IPS-20b (cell line): ENCODE data around the gene RPS16.

Source experiments
- H3K27ac ChIP-seq: one replicate; pipeline ENCODE4 v1.5.1; 2013; ENCODE audit warnings: low read length
- H3K27me3 ChIP-seq: 2 replicates; pipeline ENCODE4 v1.6.1; 2013; ENCODE audit warnings: mild to moderate bottlenecking, low read length, inconsistent platforms; ENCODE audit not compliant: insufficient read depth
- H3K36me3 ChIP-seq: 2 replicates; pipeline ENCODE4 v1.6.1; 2013; ENCODE audit warnings: low read depth, mild to moderate bottlenecking, inconsistent platforms, low read length, moderate library complexity; ENCODE audit not compliant: insufficient read depth
- H3K4me1 ChIP-seq: 2 replicates; pipeline ENCODE4 v1.6.1; 2013; ENCODE audit warnings: mild to moderate bottlenecking, control low read depth, inconsistent platforms, low read length, moderate library complexity; ENCODE audit not compliant: insufficient read depth
- H3K4me3 ChIP-seq: 2 replicates; pipeline ENCODE4 v1.5.1; 2013; ENCODE audit warnings: mild to moderate bottlenecking, low read length, inconsistent platforms
- H3K9ac ChIP-seq: 2 replicates; pipeline ENCODE4 v1.6.1; 2013; ENCODE audit warnings: low read depth, mild to moderate bottlenecking, inconsistent platforms, low read length, moderate library complexity
- H3K9me3 ChIP-seq: 2 replicates; pipeline ENCODE4 v1.6.1; 2013; ENCODE audit warnings: mild to moderate bottlenecking, low read depth, low read length, inconsistent platforms; ENCODE audit not compliant: insufficient read depth

Gene RPS16

DNA sequence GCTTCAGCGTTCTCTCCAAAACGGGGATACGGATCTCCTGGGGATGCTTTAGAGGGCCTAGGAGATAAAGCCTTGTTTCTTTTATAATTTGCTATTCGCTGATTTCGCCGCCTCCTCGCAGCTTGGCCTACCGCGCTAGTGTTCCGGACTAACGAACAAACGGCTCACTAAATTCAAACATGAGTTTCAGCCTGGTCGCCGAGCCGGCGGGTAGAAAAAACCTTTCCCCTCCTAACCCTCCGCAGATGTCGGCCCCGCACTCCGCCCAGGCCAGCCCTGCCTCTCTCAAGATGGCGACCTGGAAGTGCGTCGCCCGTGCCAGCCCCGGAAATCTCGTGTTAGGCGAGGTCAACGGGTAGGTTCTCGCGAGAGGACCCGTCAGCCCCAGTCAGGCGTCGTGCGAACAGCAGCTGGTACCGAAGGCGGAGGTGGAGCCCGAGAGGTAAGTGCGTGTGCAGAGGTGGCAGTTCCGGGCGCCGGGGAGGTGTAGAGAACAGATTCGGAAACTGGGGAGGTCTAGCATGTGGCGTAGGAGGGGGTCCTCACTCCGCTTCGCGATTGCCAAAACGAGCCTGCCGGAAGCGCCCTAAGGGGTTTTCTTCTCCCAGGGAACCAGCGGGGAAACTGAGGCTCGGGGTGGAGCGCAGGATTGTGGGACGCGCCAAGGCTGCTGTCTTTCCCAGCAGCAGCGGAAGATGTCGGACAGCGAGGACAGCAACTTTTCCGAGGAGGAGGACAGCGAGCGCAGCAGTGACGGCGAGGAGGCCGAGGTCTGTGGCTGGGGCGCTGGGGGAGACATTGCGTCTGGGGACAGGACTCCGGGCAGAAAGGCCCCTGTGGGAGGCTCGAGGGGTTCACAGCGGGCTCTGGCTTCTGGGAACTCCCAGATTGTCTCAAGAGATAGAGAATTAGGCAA lies 9.7 kb upstream of the RPS16 start, which contains the start of gene SUPT5H:
Gene SUPT5H (plus strand): TSS at position 387 of the 916 bp plus-strand sequence. CDS start 309 bp downstream, at position 696.
- H3K4me3 ChIP-seq: peak within 1 kb of the TSS; percentile 88
- peak within 1 kb of the TSS; percentile 5 for H3K27ac ChIP-seq
- H3K9ac ChIP-seq: peak within 1 kb of the TSS; percentile 94
- peaks cover 23% of the 10 kb centered on the region for H3K36me3 ChIP-seq
- H3K4me1 ChIP-seq: 0 out of 2 replicates have a peak, but pooled peaks cover 4% of the 10 kb centered on the region
- H3K27me3 ChIP-seq: no peaks in the 10 kb centered on the region
- H3K9me3 ChIP-seq: no peaks in the 10 kb centered on the region

DNA sequence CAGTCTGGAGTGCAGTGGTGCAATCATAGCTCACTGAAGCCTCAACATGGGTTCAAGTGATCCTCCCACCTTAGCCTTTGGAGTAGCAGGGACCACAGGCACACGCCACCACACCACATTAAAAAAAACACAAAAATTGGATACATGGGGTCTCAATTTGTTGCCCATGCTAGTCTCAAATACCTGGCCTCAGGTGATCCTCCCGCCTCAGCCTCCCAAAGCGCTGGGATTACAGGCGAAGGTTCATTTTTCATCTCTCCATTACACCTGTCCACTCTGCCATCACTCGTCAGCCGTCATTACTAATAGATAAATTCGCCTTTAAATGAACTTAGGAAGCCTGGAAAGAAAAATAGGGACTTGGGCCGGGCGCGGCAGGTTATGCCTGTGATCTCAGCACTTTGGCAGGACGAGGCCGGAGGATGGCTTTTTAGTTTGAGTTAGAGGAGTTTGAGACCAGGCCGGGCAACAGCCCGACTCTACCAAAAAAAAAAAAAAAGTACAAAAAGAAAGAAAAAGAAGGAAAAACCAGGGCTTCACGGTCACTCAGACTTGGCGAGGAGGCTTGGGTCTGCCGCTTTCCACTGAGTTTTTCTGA lies 8.9 kb upstream of the RPS16 start:
- H3K27me3 ChIP-seq: no peaks in the 10 kb centered on the region
- H3K36me3 ChIP-seq: peaks cover 23% of the 10 kb centered on the region
- 0 out of 2 replicates have a peak, but pooled peaks cover 4% of the 10 kb centered on the region for H3K4me1 ChIP-seq
- no peaks in the 10 kb centered on the region for H3K9me3 ChIP-seq
- H3K27ac ChIP-seq: peak overlapping the region; percentile 5
- peak overlapping the region; percentile 88 for H3K4me3 ChIP-seq
- H3K9ac ChIP-seq: peak overlapping the region; percentile 94

DNA sequence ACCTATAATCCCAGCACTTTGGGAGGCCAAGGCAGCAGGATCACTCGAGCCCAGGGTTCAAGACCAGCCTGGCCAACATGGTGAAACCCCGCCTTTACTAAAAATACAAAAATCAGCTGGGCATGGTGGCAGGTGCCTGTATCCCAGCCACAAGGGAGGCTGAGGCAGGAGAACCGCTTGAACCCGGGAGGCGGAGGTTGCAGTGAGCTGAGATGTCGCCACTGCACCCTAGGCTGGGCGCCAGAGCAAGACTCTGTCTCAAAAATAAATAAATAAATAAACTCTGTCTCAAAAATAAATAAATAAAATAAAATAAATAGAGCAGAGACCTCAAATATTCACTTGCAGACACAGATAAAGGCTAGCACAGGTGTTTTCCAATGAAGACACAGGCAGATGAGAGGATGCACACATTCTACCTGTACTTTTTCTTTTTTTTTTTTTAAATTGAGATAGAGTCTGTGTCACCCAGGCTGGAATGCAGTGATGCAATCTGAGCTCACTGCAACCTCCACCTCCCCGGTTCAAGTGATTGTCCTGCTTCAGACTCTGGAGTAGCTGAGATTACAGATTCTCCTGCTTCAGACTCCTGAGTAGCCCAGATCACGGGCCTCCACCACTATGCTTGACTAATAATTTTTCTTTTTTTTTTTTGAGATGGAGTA lies 2.7 kb upstream of the RPS16 start:
- H3K36me3 ChIP-seq: peaks cover 22% of the 10 kb centered on the region
- H3K9ac ChIP-seq: no peak overlapping the region
- H3K4me1 ChIP-seq: peaks cover 10% of the 10 kb centered on the region; the same call in 1 of the 2 replicates
- no peak overlapping the region for H3K4me3 ChIP-seq
- no peaks in the 10 kb centered on the region for H3K27me3 ChIP-seq
- no peaks in the 10 kb centered on the region for H3K9me3 ChIP-seq
- no peak overlapping the region for H3K27ac ChIP-seq

DNA sequence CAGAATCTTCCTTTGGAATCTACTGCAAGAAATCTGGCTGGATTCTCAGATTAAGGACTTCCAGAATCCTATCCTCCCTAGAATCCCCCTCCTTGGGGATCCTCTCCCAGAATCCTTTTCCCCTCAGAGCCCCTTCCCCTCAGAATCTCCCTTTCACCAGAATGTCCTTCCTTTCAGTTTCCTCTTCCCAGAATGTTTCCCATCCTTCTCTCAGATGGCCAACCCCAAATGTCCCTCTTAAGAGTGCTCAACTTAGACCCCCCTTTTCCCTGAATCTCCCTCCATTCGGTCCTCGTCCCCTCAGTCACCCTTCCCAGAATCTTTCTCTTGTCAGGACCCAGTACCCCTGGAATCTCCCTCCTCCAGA lies 584 bp upstream of the RPS16 start:
- no peaks in the 10 kb centered on the region for H3K9me3 ChIP-seq
- peak overlapping the region; percentile 86 for H3K27ac ChIP-seq
- peaks cover 10% of the 10 kb centered on the region; the same call in 1 of the 2 replicates for H3K4me1 ChIP-seq
- H3K36me3 ChIP-seq: peaks cover 37% of the 10 kb centered on the region
- H3K9ac ChIP-seq: peak overlapping the region; percentile 96
- H3K4me3 ChIP-seq: peak overlapping the region; percentile 99
- H3K27me3 ChIP-seq: no peaks in the 10 kb centered on the region

DNA sequence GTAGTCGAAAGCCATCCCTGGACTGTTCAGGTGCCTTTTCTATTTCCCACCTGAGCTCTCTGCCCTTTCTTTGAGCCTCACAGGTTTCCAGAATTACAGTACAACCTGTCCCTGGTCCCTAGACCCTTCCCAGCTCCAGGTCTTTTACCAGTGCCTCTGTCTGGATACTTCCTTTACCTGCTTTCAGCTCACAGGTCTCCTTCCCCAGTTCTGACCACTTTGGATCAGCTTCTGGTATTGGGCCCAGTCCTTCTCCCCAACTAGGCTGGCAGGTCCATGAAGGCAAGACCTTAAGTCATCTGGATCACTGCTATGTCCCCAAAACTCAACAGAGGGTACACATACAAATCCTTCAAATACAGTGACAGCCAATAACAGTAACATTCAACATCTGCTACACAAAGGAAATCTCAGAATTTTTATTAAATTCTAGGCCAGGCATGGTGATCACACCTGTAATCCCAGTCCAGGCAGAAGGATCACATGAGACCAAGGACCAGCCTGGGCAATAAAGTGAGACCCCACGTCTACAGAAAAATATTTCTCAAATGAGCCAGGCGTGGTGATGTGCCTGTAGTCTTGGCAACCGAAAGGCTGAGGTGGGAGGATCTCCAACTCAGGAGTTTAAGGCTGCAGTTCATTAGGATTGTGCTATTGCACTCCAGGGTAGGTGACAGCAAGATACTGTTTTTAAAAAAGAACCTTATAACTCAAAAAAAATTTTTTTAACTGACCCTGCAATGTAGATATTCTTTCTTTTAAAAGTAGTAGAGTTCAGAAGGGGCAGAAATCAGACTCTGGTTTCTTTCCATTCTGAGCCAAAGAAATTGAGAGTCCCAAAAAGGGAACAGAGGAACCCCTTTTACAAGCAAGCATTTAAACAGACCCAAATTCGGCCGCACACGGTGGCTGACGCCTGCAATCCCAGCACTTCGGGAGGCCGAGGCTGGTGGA lies 1.3 kb downstream of the RPS16 start:
- peaks cover 10% of the 10 kb centered on the region; the same call in 1 of the 2 replicates for H3K4me1 ChIP-seq
- H3K27me3 ChIP-seq: no peaks in the 10 kb centered on the region
- no peak overlapping the region for H3K27ac ChIP-seq
- peaks cover 39% of the 10 kb centered on the region for H3K36me3 ChIP-seq
- H3K9me3 ChIP-seq: no peaks in the 10 kb centered on the region
- peak overlapping the region; percentile 99 for H3K4me3 ChIP-seq
- H3K9ac ChIP-seq: peak overlapping the region; percentile 100

DNA sequence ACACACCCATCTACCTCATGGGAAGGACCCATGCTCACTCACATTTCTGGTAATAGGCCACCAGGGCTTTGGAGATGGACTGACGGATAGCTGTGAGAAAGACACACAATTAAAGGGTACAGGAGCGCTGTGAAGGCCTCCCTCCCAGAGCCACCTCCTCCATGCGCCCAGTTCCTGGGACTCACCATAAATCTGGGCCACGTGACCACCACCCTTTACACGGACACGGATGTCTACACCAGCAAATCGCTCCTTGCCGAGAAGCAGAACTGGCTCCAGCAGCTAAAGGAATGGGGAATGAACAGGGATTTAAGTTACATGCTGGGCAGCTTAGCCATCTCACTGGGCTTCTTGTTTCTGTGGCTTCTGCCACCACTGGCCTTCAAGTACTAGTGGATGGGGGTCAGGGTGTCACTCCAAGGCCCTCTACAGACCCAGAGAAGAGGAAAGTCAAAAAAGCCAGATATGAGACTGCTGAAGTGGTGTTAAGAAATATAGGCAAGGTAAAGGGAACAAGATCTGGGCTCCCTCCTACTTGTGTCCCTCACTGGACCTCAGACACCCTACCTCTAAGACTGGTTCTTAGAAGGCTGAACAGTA lies 2.2 kb downstream of the RPS16 start:
- Histone ChIP-seq H3K9ac (peak overlapping the region; percentile 100; the same call in 1 of the 2 replicates), H3K27ac (no peak overlapping the region), H3K4me1 (peaks cover 16% of the 10 kb centered on the region), H3K27me3 (no peaks in the 10 kb centered on the region), H3K4me3 (peak overlapping the region; percentile 99; the same call in 1 of the 2 replicates), H3K9me3 (no peaks in the 10 kb centered on the region), H3K36me3 (peaks cover 39% of the 10 kb centered on the region)

DNA sequence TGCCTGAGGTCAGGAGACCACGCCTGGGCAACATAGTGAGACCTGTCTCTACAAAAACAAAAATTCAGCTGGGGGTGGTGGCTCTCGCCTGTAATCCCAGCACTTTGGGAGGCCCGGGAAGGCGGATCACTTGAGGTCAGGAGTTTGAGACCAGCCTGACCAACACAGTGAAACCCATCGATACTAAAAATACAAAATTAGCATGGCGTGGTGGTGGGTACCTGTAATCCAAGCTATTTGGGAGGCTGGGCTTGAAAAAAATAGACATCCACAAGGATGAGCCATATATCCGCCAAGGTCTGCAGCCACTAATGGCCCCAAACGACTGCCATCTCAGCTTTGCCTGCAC lies 3.1 kb downstream of the RPS16 start:
- Histone ChIP-seq H3K4me1 (peaks cover 21% of the 10 kb centered on the region), H3K36me3 (peaks cover 39% of the 10 kb centered on the region), H3K27ac (no peak overlapping the region)

DNA sequence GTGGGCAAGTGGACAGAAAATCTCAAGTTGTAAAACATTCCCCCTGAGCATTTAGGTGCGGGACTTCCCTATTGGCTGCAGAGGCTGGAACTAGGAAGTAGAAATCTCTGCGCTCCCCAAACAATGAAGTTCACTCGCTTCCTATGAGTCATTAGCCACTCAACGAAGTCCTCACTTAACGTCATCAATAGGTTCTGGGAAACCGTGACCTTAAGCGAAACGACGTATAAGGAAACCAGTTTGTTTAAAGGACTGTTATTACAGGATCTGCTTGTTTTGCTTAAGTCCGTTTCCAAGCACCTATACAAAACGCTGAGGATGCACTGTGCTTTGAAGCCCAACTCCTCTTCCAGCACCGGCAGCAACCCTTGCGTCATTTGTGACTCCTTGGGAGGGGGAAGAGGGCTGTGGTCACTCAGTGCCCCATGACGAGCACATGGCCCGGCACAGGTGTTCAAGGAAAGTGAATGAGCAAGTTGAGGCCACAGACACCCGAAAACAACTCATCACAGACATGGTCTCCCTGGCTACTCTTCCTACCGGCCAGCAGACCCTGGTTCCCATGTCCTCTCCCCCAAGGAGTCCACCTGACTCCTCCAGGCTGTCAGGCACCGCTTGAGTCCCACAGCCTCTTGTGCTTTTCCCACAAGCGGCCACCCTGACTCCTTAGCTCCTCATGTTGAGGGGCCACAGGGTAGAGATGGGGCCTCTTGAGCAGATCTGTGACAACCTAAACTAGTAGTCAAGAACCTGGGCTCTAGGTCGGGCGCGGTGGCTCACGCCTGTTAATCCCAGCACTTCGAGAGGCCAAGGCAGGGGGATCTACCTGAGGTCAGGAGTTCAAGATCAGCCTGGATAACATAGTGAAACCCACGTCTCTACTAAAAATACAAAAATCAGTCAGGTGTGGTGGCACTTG lies 4.8 kb downstream of the RPS16 start:
- no peaks in the 10 kb centered on the region for H3K27me3 ChIP-seq
- H3K9ac ChIP-seq: 0 out of 2 replicates have a peak overlapping the region, but pooled peaks have one; percentile 10
- peaks cover 20% of the 10 kb centered on the region for H3K4me1 ChIP-seq
- H3K9me3 ChIP-seq: no peaks in the 10 kb centered on the region
- no peak overlapping the region for H3K4me3 ChIP-seq
- H3K27ac ChIP-seq: peak overlapping the region; percentile 51
- peaks cover 42% of the 10 kb centered on the region for H3K36me3 ChIP-seq

More for the DNA sequence above, 3.1 kb downstream of the RPS16 start:
- no peak overlapping the region for H3K9ac ChIP-seq
- no peaks in the 10 kb centered on the region for H3K9me3 ChIP-seq
- no peak overlapping the region for H3K4me3 ChIP-seq
- H3K27me3 ChIP-seq: no peaks in the 10 kb centered on the region

DNA sequence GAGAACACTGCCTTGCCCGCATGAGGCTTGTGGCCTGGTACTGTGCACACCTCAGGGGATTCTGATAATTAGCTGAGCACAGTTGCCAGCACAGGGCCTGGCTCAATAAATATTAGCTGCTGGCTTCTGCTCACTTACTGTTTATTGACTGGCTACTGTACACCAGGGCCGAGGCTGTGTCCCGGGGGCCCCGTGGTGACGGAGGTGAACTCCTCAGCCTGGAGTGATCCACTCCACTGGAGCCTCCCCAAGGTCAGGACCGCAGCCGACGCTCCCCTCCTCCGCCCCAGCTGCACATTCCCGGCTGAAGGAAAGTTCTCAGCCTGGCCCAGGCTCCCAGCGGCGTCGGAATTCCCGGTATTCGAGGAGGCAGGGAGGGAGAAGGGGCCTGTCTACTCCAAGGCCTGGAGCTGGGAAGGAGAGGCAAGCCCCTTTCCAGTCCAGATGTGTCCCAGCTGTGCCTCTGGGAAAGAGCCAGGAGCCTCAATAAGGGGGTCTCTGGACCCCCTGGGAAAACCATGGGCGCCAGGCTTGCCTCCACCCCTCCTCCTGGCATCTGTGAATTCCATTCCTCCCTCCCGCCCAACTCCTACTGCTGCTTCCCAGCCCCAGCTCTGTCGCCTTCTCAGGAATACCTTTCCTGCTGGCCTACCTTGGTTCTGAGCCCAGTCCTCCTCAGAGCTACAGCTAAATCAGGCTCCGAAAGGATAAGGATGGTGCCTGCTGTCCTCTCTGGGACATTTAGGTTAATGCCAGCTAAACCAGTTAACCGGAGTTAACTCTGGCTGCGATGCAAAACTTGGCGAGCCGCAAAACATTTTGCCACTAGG lies 7.3 kb downstream of the RPS16 start:
- no peaks in the 10 kb centered on the region for H3K27me3 ChIP-seq
- peaks cover 15% of the 10 kb centered on the region for H3K4me1 ChIP-seq
- peak overlapping the region; percentile 71 for H3K9ac ChIP-seq
- peaks cover 45% of the 10 kb centered on the region for H3K36me3 ChIP-seq
- H3K9me3 ChIP-seq: no peaks in the 10 kb centered on the region
- H3K27ac ChIP-seq: peak overlapping the region; percentile 50
- H3K4me3 ChIP-seq: peak overlapping the region; percentile 36; the same call in 1 of the 2 replicates
